ENCODE results near the gene TST. TPM values are rescaled to one million over a fixed set of nuclear protein-coding genes. Genes with fewer than 3 reads are reported as not detected.

The TST gene
- total and polyA plus RNA-seq, 10 donors = 10.3 to 27.1 (median 12.8) TPM

- no peak for DNase-seq
- Histone ChIP-seq H3K9me3 (no peaks in the 10 kb centered on the region), H3K4me3 (no peak overlapping the region), H3K4me1 (peaks cover 0 to 7% (median 0%) of the 10 kb centered on the region in 6 donors), H3K36me3 (no peaks in the 10 kb centered on the region), H3K27me3 (replicated peaks in 1 of 7) (peaks cover 0 to 63% (median 6%) of the 10 kb centered on the region in 7 donors), H3K27ac (no peak overlapping the region)
- WGBS, 5 donors = 84 to 96% (median 88%) methylated on average over 2 of the region's 2 CpGs
- intact Hi-C loops (cut with DNase I; ENCODE audit: low total_unique reads) = no loop called here
- no peak for TF ChIP-seq CTCF (IDR thresholded peaks at IDR 0.05 in 8 of 11, conservative IDR thresholded peaks at IDR 0.05 in 3 of 11)
- TF ChIP-seq POLR2A (IDR thresholded peaks at IDR 0.05) = no peak
- no peak for TF ChIP-seq POLR2AphosphoS5 (IDR thresholded peaks at IDR 0.05)
These were observed 20.2 kb upstream of the TST start for GRCh38 chr22:37039466-37039865.

GRCh38 chr22:37037669-37038068, 18.4 kb upstream of the TST start:
- Histone ChIP-seq H3K27ac (no peak overlapping the region), H3K27me3 (replicated peaks in 1 of 7) (peaks cover 0 to 48% (median 6%) of the 10 kb centered on the region in 7 donors), H3K9me3 (no peaks in the 10 kb centered on the region), H3K4me1 (peaks cover 0 to 8% (median 1%) of the 10 kb centered on the region in 6 donors), H3K36me3 (no peaks in the 10 kb centered on the region), H3K4me3 (no peak overlapping the region)
- 59 to 68% (median 64%) methylated on average over 14 of the region's 14 CpGs for WGBS, 5 donors
- TF ChIP-seq POLR2A (IDR thresholded peaks at IDR 0.05) = no peak
- no peak for TF ChIP-seq CTCF (IDR thresholded peaks at IDR 0.05 in 8 of 11, conservative IDR thresholded peaks at IDR 0.05 in 3 of 11)
- no peak for TF ChIP-seq POLR2AphosphoS5 (IDR thresholded peaks at IDR 0.05)
- no peak for DNase-seq
- intact Hi-C loops (cut with DNase I; ENCODE audit: low total_unique reads) = no loop called here

- H3K27me3 ChIP-seq (replicated peaks in 1 of 7) = peaks cover 0 to 45% (median 6%) of the 10 kb centered on the region in 7 donors
- no peaks in the 10 kb centered on the region for H3K9me3 ChIP-seq
- H3K4me1 ChIP-seq = peaks cover 0 to 17% (median 4%) of the 10 kb centered on the region in 6 donors
- H3K36me3 ChIP-seq = no peaks in the 10 kb centered on the region
- no peak overlapping the region for H3K27ac ChIP-seq
- no peak for TF ChIP-seq CTCF (IDR thresholded peaks at IDR 0.05 in 8 of 11, conservative IDR thresholded peaks at IDR 0.05 in 3 of 11)
- no peak for TF ChIP-seq POLR2AphosphoS5 (IDR thresholded peaks at IDR 0.05)
- no peak for TF ChIP-seq POLR2A (IDR thresholded peaks at IDR 0.05)
- no peak for DNase-seq
- 80 to 93% (median 83%) methylated on average over 11 of the region's 11 CpGs for whole genome bisulfite sequencing, 5 donors
- intact Hi-C loops (cut with DNase I; ENCODE audit: low total_unique reads) = no loop called here
- H3K4me3 ChIP-seq = no peak overlapping the region
These were observed 17.6 kb upstream of the TST start for GRCh38 chr22:37036655-37037377.

- TF ChIP-seq POLR2AphosphoS5 (IDR thresholded peaks at IDR 0.05) (no peak), CTCF (IDR thresholded peaks at IDR 0.05 in 8 of 11, conservative IDR thresholded peaks at IDR 0.05 in 3 of 11) (no peak), POLR2A (IDR thresholded peaks at IDR 0.05) (no peak)
- WGBS, 5 donors = 88 to 93% (median 90%) methylated on average over 21 to 23 of the region's 23 CpGs
- H3K4me3 ChIP-seq = no peak overlapping the region
- peaks cover 0 to 20% (median 10%) of the 10 kb centered on the region in 6 donors for H3K36me3 ChIP-seq
- no peak overlapping the region for H3K27ac ChIP-seq
- peaks cover 0 to 41% (median 6%) of the 10 kb centered on the region in 7 donors for H3K27me3 ChIP-seq (replicated peaks in 1 of 7)
- no peaks in the 10 kb centered on the region for H3K9me3 ChIP-seq
- intact Hi-C loops (cut with DNase I; ENCODE audit: low total_unique reads) = no loop called here
- peaks cover 0 to 19% (median 4%) of the 10 kb centered on the region in 6 donors for H3K4me1 ChIP-seq
- no peak for DNase-seq
These were observed 14.6 kb upstream of the TST start for GRCh38 chr22:37033605-37034430.
